GM18507 (cell line): ENCODE measurements around the gene CST4.
"Not testable (repeated sequence)": the region's sequence is repeated elsewhere in the genome, so short reads cannot be mapped to it uniquely, and the experiment has no call there.

Experiments
- DNase-seq: peaks from one replicate; pipeline ENCODE4 v3.0.0; 2011; ENCODE audit warnings: low read depth; ENCODE audit not compliant: insufficient read length; ENCODE audit errors: extremely low spot score
- FAIRE-seq: peaks from 2 replicates; lab custom pipeline; 2011; peaks lifted over from hg19 to GRCh38; lab: Jason Lieb, UNC

Gene CST4

DNA sequence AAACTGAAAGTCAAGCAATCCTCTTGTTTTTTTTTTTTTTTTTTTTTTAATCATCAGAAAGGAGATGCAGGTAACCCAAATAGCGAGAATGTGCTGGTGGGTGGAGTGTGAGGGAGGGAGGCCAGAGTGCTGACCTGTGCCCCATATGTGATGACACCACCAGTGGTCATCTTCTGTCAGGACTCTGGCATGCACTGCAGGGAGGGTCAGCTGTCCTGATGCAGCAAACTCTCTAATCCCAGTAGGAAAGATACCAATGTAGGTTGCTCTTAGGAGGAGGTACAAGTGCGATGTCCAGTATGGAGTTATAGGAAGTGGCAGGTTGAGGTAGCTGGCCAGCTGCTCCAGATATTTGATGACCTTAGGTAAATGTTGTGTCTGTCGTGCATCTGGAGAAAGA is 2.8 kb upstream of the CST4 start:
- no peak for FAIRE-seq
- DNase-seq = no peak

DNA sequence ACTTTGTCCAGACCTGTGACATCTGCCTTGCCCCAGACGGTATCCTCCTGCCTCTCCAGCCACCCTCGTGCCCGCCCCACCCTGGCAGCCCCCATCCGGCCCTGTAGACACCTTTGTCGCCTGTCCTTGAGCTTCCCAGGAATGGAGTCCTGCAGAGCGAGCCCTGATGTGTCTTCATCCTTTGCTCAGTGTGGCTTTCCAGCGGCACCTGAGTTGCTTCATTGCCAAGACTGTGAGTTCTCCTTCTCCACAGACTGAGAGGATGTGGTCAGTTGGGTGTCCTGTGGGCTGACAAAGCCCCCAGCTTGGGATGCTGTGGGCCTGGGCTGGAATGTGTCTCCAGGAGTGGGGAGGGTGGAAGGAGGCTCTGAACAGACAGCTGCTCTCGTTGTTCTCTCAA is 1.7 kb upstream of the CST4 start:
- FAIRE-seq (no peak), DNase-seq (no peak)

DNA sequence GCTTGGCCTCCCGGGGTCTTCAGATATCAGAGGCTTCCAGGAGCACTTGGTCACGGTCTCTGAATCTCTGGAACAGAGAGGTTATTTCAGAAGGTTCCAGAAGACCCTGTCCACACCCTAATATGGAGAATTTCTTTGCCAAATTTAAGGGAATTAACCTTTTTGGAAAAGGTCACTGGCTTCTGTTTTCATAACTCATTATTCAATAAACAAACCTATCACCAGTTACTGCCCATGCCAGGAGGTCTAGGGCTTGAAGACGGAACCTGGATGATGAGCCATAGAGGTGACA is 507 bp upstream of the CST4 start:
- no peak for DNase-seq
- no peak for FAIRE-seq

DNA sequence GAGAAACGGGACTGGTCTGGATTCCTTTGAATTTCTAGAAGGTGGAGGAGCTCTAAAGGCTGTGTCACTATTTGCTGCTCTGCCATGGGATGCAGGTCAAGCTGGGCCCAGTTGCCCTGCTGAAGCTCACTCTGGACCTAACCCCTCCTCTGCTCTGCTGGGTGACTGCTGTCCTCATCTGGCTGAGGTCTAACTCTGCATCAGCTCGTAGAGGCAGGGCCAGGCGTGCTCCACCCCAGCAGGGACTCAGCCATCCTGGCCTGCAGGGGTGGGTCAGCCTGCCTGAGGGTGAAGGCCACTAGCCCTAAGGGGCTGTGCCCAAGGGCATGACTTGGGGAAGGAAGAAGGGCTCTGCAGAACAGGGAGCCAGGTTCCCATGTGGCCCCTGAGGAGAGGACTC is 852 bp downstream of the CST4 start:
- DNase-seq (no peak), FAIRE-seq (no peak)

DNA sequence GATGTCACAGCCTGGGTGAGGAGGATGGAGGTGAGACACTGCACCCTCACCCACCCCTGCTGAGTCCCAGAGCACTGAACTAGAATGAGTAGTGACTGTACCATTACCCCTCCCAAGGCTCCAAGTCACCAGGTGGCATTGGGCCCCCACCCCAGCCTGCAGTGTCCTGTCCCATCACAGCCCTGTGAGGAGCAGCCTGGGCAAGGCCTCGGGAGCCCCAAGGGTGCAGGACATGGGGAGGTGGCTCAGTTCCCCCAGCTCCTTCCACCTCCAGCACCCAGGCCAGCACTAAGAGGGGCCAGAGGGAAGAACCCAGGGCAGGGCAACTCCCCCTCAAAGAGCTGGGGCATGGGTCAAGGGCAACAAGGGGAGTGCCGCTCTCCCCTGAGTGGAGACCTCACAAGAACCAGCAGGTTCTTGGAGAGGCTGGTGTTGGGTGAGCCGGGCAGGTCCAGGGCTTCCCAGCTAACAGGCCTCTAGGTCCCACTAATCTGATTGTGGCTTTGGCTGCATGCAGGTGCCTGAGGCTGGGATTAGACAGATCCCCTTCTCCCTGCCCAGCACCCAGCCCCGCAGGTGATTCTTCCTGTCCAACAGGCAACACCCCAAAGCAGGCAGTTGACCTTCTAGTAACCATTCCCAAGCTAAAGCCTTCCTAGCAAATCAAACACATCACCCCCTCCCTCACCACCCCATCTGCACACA is 2.6 kb downstream of the CST4 start:
- FAIRE-seq (no peak), DNase-seq (no peak)

DNA sequence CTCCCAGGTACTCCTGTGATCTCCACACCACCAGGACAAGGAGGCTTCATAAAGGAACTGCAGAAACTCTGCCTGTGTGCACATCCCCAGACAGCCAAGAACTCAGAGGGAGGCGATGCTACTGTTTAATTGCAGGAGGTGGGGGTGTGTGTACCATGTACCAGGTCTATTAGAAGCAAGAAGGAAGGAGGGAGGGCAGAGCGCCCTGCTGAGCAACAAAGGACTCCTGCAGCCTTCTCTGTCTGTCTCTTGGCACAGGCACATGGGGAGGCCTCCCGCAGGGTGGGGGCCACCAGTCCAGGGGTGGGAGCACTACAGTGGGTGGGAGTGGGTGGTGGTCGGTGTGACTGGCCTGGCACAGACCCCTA is 3.3 kb downstream of the CST4 start:
- FAIRE-seq = not testable (repeated sequence)

DNA sequence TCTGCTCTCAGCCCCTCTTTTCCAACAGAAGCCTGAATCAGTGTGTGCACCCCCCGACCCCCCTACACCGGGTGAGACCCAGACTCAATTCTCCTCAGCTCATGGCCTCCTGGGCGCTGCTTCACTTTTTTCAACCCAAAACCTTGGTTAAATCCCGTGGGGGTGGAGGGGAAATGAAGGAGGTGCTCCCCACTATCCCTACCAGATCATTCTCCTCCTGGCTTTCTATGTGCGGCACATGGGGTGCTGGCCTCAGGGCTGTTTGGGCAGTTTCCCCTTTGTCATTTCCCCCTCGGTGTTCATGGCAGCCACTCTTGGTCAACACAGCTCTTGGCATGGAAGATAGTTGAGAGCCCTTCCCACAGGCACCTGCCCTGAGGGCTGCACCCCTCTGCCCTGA is 4.6 kb downstream of the CST4 start:
- FAIRE-seq (no peak), DNase-seq (no peak)

More for the DNA sequence above, 3.3 kb downstream of the CST4 start:
- DNase-seq = not testable (repeated sequence)

DNA sequence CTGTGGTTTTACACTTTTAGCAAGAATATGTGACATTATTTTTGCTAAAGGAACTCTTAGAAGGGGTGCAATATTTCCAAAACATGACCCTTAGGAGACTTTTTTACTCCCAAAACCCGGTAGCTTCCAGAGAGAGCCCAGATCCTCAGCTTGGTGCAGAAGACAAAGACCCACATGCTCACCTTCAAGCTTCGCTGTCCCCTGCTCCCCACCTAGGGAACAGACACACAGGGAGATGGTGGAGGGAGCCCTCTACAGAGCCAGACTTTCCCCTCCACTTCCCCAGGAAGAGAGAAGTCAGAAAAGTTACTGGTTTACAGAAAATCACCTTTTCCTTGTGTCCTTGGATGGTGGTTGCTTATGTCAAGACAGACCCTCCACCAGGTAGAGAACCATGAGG is 5.0 kb downstream of the CST4 start:
- no peak for FAIRE-seq
- DNase-seq = no peak

DNA sequence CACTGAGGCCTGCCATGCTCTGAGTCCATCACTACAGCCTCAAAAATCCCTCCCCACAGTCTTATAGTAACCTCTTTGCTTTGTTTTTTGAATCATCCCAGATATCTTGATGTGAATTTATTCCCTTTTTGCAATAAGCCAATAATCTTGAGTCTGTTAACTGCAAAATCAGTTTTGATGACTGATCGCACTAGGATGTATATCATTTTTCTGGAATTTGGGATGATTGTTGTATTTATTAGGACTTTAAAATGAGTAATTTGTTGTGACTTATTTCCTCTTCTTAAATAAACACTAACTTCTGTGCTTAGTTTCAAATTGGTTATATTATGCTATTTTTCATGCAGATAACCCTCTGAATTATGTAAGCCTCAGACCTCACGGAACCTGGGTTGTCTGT is 5.6 kb downstream of the CST4 start:
- DNase-seq = no peak
- FAIRE-seq = no peak

DNA sequence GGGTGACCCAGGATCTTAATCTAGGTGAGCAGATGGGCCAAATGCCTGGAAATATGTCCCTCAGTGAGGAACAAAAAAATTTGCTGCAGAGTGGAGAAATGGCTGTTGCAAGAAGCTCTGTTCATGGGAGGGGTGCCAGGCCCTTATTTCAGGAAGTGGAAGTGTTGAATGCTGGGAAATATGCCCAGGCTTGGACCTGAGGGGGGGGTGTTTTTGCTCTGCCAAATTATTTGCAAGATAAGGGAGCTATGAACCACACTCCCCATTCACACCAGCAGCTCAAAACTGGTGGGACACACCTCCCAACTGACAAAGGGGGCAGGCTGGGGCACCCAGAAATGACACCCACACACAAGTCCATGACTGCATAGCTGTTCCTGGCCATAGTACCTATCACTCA is 8.7 kb downstream of the CST4 start:
- FAIRE-seq (no peak), DNase-seq (no peak)

DNA sequence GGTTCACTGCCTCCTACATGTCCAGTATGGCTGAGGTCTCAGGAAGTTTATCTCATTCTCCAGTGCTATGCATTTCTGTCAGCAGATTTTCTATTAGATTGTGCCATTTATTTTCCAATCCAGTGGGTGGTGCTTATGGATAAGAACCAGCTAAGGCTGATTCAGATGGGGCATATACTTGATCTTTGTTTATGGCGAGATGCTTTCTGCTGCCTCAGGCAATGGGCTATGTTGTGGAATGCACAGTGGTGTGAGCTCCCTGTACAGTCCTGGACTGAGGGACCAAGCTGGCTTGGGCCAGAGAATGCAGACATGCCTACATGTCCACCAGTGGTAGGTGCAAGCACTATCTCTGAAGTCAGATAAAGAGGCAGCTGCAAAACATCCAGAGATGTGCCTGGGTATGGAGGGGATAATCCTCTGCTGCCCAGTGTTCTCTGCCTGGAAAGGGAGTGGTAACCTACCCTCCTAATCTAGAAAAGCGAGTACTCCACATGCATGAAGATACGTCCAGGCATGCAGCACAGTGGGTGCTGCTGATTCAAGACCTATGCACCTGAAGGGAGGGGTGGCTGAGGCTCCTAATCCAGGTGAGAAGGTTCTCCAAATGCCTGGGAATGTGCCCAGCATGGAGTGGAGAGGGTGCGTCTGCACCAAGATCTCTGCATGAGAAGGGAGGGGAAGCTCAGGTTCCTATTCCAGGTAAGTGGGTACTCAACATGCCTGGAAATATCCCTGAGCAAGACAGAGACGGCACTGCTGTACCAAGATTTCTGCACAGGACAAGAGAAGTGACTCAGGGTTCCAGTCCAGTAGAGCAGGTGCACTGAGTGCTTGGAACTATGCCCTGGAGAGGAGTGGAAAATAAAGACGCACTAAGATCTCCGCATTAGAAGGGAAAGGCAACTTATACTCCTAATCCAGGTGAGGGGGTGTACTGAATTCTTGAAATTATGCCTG is 9.4 kb downstream of the CST4 start:
- FAIRE-seq (no peak), DNase-seq (no peak)

DNA sequence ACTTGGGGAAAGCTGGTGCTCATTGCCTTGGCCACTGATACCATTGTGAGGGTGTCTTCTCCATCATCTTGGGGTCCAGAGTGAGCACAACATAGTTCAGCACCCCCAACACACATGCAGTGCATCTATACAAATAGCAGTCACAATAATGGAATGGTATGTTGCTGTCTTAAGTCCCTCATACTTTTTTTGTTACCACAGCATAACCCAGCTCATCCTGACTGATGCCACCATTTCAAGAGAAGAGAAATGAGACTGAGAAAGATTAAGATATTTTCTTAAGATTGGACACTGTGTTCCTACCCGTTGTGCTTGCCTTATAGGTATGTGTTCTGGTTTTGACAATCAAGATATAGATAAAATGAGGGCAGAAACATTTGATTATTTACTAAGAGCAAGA is 15.6 kb downstream of the CST4 start:
- FAIRE-seq = no peak
- DNase-seq = no peak

DNA sequence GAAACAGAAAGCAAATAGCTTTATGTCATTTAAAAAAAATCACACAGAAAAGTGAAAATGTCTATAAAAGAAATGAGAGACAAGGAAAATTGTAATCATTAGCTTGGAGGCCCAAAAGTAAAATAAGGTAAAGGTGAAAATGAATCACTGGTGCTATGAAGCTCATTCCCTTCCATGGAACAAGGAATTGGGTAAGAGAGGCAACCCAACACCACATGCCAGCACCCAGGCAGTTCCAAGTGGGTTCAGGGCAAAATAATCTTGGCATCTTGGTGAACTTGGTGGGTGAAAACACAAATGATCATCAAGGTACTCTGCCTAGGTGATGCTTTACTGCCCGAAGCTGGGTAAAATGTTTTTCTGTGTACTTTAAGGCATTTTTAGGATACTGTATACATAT is 16.7 kb downstream of the CST4 start:
- no peak for DNase-seq
- FAIRE-seq = no peak

DNA sequence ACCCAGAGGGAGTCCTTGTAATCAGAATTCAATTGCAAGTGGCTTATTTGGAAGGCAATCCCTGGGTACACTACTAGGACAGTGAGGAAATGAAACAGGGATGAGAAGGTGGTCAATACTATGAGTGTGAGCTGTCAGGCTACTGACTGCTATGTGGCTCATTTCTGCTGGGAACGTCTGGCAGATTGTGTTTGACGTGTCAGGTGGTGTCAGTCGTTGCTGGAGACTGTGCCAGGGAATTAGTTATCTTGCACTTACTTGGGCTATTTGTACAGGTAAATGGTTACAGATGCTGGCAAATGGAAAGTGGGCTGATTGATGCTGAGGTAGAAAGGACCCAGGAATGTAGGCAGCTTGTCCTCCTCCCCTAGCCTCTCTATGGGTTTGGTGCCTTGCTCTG is 17.4 kb downstream of the CST4 start:
- DNase-seq = no peak
- no peak for FAIRE-seq

DNA sequence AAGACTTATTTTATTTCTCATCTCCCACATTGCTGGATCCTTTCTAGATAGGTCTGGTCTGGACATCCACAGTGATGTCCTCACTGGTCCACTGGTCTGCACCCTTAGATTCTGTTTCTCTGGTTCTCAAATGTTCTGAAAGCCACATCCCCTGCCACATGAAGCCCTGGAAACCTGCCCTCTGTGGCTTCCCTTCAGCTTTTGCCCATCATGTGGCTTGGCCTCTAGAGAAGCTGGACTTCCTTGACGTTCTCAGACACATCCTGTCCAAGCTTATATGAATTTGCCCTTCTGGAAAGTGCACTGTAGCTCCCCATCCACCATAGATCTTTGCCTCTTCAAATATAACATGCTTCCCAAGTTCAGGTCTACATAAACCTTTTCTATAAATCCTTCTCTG is 18.5 kb downstream of the CST4 start:
- FAIRE-seq = no peak
- DNase-seq = no peak

DNA sequence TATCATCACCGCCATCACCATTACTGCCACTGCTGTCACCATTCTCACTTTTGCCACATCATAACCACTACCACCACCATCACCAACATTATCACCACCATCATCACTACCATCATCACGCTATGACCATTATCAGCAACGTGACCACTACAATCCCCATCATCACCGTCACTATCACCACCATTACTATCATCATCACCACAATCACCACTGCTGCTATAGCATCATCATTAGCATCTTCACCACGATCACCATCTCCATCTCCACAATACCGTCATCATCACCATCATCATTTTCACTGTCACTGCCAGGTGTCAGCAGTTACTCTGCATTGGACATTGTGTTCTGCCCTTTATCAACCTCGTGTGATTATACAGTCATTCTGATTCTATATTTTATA is 19.0 kb downstream of the CST4 start:
- FAIRE-seq (no peak), DNase-seq (no peak)

DNA sequence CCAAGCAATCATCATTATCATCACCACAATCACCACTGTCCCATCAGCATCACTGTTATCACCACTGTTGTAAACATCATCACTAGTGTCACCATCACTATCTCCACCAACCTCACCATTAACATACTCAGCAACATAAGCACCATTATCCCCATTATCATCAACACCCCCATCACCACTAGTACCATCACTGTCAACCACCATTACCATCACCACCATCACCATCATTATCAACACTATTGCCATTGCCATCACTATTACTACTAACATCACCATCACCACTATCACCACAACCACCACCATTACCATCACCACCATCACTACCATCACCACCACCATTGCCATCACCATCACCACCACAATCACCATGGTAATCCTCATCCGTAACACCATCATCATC is 19.5 kb downstream of the CST4 start:
- DNase-seq (no peak), FAIRE-seq (no peak)

DNA sequence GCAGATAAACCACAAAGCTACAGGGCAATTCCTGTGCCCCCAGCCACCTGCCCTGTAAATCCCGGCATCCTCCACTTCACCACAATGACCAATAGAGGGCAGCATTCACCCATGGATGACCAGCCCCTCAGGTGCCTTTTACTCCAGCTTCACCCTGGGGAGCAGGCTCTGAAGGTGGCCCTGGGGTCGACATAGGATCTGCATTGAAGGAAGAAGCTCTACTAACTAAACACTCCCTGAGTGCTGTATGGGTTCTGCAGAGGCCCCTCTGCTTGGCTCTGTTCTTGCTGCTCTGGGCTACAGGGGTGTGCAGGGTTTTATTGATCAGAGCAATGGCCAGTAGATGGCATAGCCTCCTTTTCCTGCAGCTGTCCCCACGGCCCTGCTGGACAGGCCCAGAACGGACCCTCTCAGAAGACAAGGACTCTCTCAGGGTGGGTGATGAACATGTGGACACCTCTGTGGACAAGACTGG is 20.3 kb downstream of the CST4 start:
- DNase-seq (peak; percentile 32), FAIRE-seq (no peak)

DNA sequence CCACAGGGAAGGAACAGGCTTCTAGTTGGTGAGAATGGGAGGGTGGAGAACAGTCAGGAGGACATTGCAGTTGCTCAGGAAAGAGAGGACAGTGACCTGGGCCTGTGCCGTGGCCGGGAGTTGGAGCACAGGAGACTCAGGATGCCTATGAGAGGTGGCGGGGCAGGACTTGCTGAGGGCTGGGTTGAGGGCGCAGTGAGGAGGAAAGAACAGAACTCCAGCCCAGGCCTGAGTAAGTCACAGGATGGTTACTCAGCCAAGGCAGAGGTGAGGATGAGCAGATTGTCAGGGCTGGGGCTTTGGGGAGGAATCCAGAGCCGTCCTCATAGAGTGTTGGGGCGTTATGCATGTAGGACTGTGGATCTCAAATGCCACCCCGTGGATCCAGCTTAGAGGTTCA is 21.2 kb downstream of the CST4 start:
- no peak for FAIRE-seq
- no peak for DNase-seq

DNA sequence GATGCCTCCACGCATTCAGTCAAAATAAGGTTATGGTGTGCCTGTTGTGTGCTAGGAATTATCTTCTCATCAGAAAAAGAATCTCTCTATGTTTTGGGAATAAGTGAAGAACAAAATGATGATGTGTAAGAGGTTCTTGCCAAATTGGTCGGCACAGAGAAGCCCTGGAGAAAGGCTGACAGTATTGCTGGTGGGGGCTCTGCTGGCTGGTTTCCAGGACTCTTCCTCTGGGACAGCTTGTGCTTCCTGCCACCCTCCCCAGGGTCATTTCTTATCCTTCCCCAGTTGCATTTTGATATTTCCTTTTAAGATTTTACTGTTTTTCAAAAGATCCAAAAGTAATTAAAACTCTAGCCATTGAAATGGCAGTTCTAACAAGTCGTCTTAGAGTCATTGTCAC is 22.1 kb downstream of the CST4 start:
- no peak for FAIRE-seq
- no peak for DNase-seq

DNA sequence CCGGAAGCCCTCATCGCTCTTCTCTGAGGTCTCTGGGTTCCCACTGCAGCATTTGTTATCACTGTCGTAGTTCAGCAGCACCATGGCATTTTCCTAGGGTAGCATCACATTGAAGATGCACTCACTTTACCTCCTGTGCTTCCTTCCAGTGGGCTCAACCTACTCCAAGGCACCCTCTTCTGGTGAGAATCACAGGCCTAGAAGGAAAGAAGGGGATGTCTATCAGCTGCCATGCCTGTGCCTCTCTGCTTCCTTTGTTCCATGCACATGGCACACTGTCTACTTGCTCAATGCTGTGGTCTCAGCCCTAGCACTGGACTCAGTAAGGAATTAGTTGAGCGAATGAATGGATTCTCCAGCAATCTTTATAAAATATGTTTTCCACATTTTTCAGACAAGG is 22.6 kb downstream of the CST4 start:
- DNase-seq = no peak
- FAIRE-seq = no peak
